Fibroblast of skin of right biceps (primary cell): ENCODE measurements around the gene CREG1.

ENCODE experiments used
- DNase-seq: peaks from one replicate; pipeline ENCODE4 v3.0.0-alpha.2; 2013

Gene CREG1

DNA sequence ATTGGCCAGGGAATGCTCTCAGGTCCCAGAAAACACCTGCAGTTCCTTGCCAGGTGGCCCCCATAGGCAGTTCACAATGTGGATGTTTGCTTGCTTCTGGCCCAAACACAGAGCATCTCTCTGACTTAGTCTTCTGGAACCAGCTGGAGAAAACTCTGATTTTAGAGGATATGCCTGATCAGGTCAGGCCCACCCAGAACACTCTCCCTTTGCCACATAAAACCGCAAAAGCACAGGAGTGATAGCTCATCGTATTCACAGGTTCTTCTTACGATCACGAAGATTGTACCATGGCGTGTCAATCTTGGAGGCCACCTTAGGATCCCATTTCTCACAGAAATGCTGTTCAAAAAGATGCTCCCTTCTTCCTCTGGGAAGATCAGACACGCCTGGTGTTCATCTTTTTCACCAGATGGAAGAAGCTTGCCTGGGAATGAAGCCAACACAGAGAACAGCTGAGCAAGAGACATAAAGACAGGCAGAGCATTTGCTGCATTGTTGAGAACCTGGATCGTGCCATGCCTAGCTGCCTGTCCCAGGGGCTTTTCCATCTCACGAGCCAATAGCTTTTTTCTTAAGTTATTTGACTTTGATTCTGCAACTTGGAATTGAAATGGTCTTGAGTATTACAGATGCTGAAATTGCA is 23.6 kb downstream of the CREG1 start:
- no peak for DNase-seq

DNA sequence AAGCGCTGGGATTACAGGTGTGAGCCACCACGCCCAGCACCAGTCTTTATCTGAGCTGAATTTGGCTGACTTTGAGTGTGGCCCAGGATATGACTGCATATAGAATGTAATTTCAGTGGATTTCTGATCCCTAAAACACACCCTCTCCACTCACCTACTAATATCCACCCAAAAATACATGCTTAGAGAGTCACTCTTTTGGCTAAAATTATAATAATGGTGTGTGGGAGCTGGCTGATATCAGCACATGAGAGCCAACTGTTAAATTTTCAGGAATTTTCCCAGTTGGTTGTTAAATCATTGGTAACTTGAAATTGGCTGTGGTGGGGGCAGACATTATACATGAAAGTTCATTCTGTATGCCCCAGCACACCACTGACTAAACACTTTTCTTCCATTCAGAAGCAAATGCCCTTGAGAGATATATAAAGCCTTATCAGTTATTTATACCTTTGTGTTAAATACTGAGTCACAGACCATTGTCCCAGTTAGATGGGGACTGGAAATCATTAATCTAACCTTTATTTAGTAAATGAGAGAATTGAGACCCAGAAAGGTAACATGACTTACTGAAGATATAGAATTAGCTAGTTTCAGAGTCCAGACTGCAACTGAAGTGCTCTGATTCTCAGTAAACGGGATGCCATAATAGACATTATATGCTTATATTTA is 25.4 kb downstream of the CREG1 start:
- DNase-seq, result no peak

DNA sequence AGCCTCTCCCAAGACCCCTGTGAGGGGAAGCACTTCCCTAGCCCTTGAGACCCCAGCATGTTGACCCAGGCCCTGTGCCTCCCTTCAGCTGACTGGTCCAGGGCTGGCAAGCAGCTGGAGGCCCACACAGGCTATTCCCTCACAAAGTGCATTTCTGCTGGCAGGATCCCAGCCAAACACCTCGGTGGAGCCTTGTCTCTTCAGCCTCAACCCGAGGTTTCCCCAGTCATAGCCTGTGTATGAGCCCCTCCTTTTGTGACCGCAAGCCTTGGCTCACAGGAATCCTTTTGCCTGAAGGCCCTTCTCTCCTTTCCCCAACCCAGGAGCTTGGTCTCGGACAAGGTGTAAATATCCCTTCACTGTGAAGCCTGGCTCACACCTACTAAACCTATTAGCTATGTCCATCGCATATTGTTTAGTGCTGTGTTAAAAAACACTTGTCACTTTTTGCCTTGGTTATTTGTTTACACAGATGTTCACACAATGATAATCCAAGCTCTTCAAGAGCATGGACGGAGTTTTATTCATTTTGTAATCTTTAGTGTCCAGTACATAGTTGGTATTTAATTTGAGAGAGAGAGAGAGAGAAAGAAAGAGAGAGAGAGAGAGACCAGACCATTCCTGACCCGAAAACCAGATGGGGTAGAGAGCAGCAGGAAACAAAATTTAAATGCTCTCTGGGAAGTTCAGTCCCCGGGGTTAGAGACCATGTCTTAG is 26.7 kb downstream of the CREG1 start:
- no peak for DNase-seq

- no peak for DNase-seq
These were observed 28.9 kb downstream of the CREG1 start for GRCh38 chr1:167524651-167525050.

DNA sequence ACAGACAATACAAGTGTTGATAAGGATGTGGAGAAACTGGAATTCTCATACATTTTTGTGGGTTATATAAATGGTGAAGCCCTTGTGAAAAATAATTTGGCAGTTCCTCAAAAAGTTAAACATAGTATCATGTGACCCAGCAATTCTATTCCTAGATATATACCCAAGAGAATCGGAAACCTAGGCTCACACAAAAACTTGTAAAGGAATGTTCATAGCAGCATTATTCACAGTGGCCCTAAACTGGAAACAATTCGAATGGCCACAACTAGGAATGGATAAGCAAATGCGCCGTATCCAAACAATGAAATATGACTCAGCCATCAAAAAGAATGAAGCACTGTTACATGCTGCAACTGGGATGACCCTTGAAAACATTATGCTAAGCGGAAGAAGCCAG is 31.3 kb downstream of the CREG1 start:
- peak; percentile 30 for DNase-seq

DNA sequence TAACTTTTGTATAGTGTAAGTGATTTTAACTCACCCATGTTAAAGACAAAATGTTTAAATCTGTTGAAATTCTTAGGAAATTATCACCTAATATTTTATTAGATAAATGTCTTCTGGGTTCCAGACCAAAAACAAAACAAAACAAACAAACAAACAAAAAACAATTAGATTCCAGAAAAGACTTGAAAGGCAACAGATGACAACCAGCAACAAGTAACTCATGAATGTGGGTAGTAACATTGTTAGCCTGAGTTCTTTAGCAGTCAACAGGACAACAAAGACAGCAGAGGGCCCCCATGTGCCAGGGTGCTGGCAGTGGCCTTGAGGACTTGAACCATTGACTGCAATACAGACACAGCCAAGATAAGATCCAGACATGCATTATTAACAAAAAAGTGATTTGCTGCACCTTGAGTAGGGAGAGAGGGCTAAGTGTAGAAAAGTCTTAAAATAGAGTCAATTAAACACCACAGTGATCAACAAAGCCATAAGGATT is 32.8 kb downstream of the CREG1 start:
- DNase-seq, result no peak

GRCh38 chr1:167518331-167518700 is 35.2 kb downstream of the CREG1 start, which contains the start of gene CD247:
Gene CD247, minus strand, starts transcription at chr1:167518529. Its CDS starts 64 bp downstream, at chr1:167518465.
- DNase-seq, result no peak

DNA sequence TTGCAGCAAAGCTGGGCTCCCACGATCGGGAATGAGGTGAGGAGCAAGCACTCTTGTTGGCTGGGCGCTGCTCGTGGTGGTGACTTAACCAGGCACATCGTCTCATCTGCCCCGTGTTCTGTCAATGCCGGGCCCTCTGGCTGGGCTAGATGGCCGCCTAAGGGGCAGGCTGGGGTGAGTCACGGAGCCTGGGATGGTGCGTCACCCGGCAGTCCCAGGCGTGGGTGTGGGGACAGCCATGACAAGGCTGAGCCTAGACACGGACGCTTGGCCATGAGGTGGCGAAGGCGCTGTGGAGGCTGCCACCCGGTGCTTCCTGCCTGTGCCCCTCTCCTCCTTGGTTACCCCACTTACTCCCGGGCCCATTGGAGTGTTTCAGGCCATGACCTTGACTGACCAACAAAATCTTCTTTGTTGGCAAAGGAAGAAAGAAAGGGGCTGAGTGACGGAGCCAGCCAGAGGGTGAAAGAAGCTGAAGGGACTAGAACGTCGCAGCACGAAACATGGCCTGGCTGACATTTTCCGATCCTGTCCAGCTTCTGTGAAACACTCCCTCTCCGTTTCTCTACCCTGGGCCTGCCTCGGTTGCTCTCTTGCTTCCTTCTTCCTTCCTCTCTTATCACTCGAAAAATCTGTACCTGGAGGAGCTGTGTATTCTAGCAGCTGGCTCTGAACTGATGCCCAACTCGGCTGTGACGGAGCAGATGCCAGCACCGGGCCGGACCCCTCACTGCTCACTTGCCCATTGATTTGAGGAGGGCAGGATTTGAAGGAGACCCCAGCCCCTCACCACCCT is 35.8 kb downstream of the CREG1 start:
- no peak for DNase-seq

- no peak for DNase-seq
These were observed 36.9 kb downstream of the CREG1 start for GRCh38 chr1:167516404-167517388.

GRCh38 chr1:167515893-167516321 is 37.7 kb downstream of the CREG1 start:
- DNase-seq, result no peak

GRCh38 chr1:167515461-167515860 is 38.1 kb downstream of the CREG1 start:
- no peak for DNase-seq

DNA sequence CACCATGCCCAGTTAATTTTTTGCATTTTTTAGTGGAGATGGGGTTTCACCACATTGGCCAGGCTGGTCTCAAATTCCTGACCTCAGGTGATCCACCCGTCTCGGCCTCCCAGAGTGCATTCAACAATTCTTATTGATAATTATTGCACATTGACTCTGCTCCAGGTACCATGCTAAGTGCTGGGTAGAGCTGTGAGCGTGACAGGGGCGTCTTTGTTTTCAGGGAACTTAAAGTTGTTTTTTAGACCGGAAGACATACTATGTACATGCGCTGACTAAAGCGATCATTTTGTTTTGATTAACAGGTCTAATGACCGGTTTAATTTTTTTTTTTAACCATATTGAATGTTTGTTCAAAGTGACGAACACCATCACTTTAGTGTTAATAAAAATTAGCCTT is 39.3 kb downstream of the CREG1 start:
- no peak for DNase-seq

DNA sequence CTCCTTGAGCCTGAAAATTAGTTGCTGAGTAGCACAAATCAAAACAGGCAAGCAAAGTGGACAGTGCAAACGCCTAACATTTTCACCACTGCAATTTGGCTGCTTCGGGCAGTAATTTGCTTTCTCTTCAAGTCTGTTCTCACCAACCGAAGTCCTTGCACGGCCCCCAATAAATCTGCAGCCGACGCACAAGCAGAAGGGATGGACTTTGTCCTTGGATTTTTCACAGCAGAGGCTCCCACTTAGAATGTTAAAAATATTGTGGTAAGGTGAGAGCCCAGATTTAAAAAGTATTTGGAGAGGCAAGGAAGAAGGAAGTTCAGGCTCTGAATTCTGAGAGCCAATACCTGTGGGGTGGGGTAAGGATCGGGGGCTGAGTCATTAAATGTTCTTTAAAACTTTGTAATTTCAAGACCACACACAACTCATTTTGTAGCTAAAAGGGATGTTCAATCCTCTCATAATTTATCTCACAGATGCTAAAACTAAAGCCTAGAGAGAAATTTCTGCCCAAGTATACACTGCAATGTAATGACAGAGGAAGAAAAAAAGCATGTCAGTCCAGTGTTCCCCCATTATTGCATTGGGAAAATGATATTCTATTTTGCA is 41.4 kb downstream of the CREG1 start:
- DNase-seq, result no peak

DNA sequence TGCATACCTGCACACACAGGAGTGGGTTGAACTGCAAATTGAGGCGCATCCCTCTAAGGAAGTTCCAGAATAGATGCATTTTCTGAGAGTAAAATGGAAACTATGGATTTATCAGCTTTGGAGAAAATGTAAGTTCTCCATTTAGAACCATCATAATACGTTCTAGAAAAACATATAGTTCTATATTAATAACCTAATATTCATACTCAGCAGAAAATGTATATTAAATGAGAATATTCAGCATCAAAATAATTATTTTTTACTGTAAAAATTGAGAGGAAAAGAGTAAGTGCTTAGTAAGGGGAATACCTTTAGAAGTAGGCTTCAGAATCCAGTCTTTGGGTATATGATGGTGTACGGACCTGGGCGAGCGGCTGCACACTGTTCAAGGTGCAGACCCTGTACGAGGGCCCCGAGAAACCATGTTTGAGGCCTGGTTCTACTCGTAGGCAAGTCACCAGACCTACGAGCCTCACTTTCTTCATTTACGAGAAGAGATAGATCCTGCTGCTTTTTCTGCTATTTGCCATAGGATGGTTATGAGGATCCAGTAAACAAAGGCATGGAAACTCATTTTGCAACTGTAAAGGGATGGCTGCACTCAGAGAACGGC is 42.1 kb downstream of the CREG1 start:
- DNase-seq, result no peak

DNA sequence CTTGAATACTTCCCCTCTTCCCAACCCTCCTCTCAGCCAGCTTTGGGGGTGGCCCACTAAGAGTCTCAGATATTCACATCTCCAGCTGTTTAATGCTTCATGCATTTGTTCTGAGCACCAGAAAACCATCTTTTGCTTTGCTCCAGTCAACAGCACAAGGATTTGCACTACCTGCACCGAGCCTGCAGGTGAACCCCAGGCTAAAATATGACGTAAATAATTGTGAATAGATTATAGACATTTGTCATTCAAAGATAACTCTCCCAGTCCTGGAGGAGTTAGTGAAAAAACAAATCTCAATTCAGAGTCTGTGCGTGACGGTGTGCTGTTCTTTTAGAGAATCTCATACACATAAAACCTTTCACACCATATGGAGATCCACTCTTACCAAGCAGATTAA is 42.7 kb downstream of the CREG1 start:
- DNase-seq, result no peak

- no peak for DNase-seq
These were observed 43.3 kb downstream of the CREG1 start for GRCh38 chr1:167510244-167510643.

GRCh38 chr1:167509587-167509986 is 44.0 kb downstream of the CREG1 start:
- no peak for DNase-seq

GRCh38 chr1:167507719-167508118 is 45.8 kb downstream of the CREG1 start:
- DNase-seq, result no peak

DNA sequence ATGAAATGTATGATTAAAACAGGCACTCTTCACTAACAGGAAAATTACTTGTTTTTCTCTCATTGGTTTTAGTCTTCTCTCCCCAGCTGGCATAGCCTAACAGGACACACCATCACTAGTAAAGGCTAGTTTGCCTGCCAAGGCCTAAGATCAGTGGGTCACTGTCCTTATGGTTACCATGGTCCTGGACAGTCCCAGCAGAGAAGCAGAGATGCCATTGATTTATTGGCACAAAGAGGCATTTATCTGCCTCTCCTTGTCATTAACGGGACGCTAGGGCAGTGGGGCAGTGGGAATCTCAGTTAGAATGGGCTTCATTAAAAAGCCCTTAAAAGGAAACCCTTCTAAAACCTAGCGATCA is 49.1 kb downstream of the CREG1 start:
- no peak for DNase-seq

GRCh38 chr1:167503626-167504466 is 49.7 kb downstream of the CREG1 start:
- DNase-seq, result no peak
